GM18907 (cell line): ENCODE data around the gene ZBTB7C.

Source experiments
- ATAC-seq: cut with Tn5 transposase; IDR thresholded peaks from one replicate; pipeline ENCODE4 v1.9.1; 2021; ENCODE audit warnings: mild to moderate bottlenecking, moderate library complexity; ENCODE audit not compliant: unreplicated experiment

Gene ZBTB7C

DNA sequence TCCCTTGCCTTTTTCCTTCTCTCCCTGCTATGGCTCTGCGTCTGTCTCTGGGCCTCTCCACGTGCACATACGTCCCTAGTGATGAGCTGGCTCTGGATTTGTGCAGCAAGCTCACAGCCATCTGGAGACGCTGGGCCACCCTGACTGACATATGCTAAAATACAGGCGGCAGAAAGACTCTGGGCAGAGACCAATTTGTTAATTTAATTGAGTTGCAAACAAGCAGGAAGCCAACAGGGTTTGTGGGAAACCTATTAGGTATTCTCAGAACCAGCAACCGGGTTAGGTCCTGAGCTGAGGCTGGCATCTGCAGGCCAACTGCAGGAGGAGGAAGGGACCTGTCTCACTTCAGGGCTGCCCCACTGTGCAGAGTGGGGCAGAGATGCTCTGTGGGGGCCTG, 425.2 kb downstream of the ZBTB7C start:
- ATAC-seq: no peak

DNA sequence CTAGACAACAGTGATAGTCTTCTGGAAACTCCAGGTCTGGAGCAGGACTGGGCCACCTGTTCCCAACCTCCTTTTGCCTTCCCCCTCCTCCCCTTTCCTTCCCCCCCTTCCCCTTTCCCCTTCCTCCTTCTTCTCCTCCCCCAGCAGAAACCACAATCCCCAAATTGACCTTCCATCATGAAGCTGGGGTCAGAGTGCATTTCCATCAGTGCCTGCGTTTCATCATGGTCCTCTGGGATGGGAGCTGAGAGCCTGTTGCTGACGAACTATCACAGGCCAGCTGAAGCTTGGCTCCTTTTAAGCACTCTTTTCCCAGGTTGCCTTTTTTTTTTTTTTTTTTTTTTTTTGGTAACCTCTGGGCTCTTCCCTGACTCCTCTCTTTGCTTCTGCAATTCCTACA, 426.1 kb downstream of the ZBTB7C start:
- ATAC-seq: no peak

DNA sequence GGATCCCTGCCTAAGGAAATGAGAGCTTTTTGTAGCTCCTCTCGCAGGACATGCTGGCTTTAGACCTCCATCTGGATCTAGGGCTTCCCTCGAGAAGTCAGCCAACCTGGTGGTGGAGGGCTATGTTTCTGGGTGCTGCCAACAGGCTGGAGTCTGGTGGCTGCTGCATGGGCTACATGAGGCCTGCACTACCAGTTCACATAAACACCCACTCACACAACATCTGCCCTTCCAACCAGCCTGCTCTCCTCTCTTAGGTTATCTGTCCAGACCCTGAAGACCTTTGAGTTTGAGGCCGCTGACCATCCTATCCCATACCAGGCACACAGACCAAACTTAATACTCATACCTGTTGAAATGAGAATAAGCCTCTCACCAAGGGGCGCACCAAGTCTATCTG, 427.4 kb downstream of the ZBTB7C start:
- no peak for ATAC-seq

DNA sequence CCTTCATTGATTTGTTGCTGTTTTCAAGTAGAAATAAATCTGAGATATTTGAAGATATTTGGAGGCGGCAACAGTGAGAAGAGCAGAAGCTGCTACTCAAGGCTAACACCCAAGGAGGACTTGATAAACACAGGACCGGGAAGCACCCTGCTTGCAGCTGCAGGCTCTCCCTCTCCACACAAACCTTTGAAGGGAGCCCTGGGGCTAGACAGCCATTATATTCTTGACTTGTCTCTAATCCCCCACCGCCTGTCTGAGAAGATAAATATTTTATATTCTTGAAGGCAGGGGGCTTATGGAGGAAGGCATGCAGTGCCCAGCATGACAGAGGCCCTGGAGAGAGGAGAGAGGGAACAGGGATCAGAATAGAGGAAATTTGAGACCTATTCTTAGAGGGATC, 427.9 kb downstream of the ZBTB7C start:
- no peak for ATAC-seq

DNA sequence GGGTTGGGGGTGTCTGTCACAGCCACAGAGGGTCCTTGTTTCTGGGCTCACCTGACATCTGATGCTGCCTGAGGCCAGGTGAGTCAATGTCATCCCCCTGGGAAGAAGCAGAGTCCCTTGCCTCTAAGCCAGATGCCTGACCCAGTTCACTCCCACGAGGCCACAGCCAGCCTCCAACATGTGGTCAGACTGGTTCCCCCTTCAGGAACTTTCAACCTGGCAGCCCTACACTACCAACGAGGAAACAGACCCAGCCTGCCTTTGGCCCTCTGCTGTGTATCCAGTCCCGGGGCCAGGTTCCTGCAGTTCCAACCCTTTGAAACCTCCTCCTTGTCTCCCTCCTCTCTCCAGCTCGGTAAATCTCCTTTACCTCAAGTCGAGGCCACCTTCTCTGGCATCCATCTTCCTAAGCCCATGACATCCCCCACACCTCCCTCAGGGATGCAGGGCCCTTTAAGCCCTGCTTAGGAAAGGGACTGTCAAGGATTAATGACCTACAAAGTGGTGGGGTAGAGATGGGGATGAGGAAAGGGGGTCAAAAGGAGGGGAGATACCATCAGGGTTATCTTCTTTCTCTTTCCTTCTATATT, 429.5 kb downstream of the ZBTB7C start:
- ATAC-seq: no peak

DNA sequence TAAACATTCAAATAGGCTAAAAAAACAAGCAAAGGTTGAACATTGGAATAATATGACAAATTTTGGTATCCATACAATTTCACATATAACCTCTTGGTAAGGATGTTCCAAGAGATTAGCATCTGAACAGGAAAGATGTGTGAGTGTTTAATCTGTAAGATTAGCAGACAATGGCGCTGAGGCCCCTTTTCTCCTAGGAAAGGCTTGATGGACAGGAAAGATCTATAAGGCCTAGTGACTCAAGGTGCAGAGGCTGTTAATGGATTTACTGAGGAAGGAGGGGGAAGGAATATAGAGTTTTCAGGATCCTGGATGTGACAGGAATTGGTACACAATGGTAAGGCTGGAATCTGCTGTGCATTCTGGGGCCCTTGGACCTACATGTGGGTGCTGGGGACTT, 430.6 kb downstream of the ZBTB7C start:
- ATAC-seq: no peak

DNA sequence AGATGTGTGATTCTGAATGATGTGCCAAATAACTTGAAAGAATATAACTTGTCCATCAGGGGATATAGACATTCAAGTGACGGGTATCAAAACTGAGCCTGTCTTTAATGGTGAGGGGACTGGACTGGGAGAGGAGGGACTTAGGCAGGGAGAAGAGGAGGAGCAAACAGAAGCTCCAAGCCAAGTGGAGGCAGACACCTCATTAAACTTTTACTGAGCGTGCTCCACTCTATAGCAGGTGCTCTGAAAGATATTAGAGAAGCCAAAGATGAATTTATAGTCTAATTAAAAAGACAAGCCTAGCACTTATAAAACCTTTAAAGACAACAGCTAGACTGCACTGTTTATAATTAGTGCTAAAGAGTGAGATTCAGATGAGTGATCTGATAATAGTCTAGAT, 431.0 kb downstream of the ZBTB7C start:
- no peak for ATAC-seq
